Vagina (tissue), 2 donors: ENCODE results near the gene B3GNT4. TPM values are rescaled to one million over a fixed set of nuclear protein-coding genes. Genes with fewer than 3 reads are reported as not detected.

Source experiments
- DNase-seq, 2 donors: peaks; one replicate each; pipeline ENCODE4 v3.0.0-alpha.2; 2017; ENCODE audit errors: extremely low spot score in 2 of 2
- H3K27ac ChIP-seq: fragments of 200-600 bp; sonication (generic); one replicate; pipeline ENCODE4 v1.5.1; 2019
- H3K27me3 ChIP-seq: fragments of 200-600 bp; sonication (generic); one replicate; pipeline ENCODE4 v1.5.1; 2019
- H3K36me3 ChIP-seq, 2 donors: fragments of 200-600 bp; sonication (generic); one replicate each; pipeline ENCODE4 v1.5.1; 2017 to 2019
- H3K4me1 ChIP-seq: fragments of 200-600 bp; sonication (generic); one replicate; pipeline ENCODE4 v1.5.1; 2019
- H3K4me3 ChIP-seq, 2 donors: fragments of 200-600 bp; sonication (generic); 1 replicate in 1 of 2; 2 replicates in 1 of 2; pipeline ENCODE4 v1.5.1; 2016 to 2019
- H3K9me3 ChIP-seq: fragments of 200-600 bp; sonication (generic); one replicate; pipeline ENCODE4 v1.5.1; 2019
- CTCF ChIP-seq, 3 experiments: fragments of 450-650 bp in 2 of 3; fragments of 200-600 bp in 1 of 3; sonication (generic) in 1 of 3; IDR thresholded peaks; one replicate each; pipeline ENCODE4 v1.5.1; 2017 to 2019; ENCODE audit warnings: antibody characterized with exemption in 3 of 3, mild to moderate bottlenecking in 2 of 3, moderate library complexity in 2 of 3
- POLR2A ChIP-seq, 2 donors: fragments of 450-650 bp; IDR thresholded peaks; one replicate each; pipeline ENCODE4 v1.6.1; 2017; ENCODE audit warnings: antibody characterized with exemption in 2 of 2, mild to moderate bottlenecking in 2 of 2, moderate library complexity in 2 of 2
- POLR2AphosphoS5 ChIP-seq, 2 donors: sonication (generic); formaldehyde crosslinking; IDR thresholded peaks; one replicate each; pipeline ENCODE4 v1.9.0; 2017; ENCODE audit warnings: antibody characterized with exemption in 2 of 2, mild to moderate bottlenecking in 2 of 2, low read depth in 1 of 2; ENCODE audit not compliant: insufficient read depth in 1 of 2
- intact Hi-C: fragments of 100-400 bp; cut with DNase I; formaldehyde crosslinking; loops from one replicate; pipeline ENCODE4 v1.15.1; 2023
- total RNA-seq: library from RNA; depleted of rRNA; stranded (reverse); fragments of >200 nt; gene quantifications from one replicate; pipeline ENCODE4 v1.2.3, GENCODE V29; 2016

B3GNT4 gene
- total RNA-seq, 1 donor from 2014 or later, result 2.9 TPM

- DNase-seq, result no peak
- Histone ChIP-seq H3K27me3 (no peaks in the 10 kb centered on the region), H3K4me3 (no peak overlapping the region), H3K4me1 (no peaks in the 10 kb centered on the region), H3K27ac (no peak overlapping the region), H3K36me3 (no peaks in the 10 kb centered on the region), H3K9me3 (no peaks in the 10 kb centered on the region)
- TF ChIP-seq POLR2A (IDR thresholded peaks at IDR 0.05) (no peak), CTCF (IDR thresholded peaks at IDR 0.05) (no peak), POLR2AphosphoS5 (IDR thresholded peaks at IDR 0.05; ENCODE audit: insufficient read depth in 1 of 2, low read depth in 1 of 2) (no peak)
- intact Hi-C loops, result no loop called here
Measured at GRCh38 chr12:122161682-122162081, 41.8 kb upstream of the B3GNT4 start.

GRCh38 chr12:122162976-122163375, 40.5 kb upstream of the B3GNT4 start:
- DNase-seq, result no peak
- Histone ChIP-seq H3K36me3 (no peaks in the 10 kb centered on the region), H3K27ac (no peak overlapping the region), H3K4me1 (no peaks in the 10 kb centered on the region), H3K9me3 (no peaks in the 10 kb centered on the region), H3K4me3 (no peak overlapping the region), H3K27me3 (no peaks in the 10 kb centered on the region)
- TF ChIP-seq CTCF (IDR thresholded peaks at IDR 0.05) (no peak), POLR2AphosphoS5 (IDR thresholded peaks at IDR 0.05; ENCODE audit: insufficient read depth in 1 of 2, low read depth in 1 of 2) (no peak), POLR2A (IDR thresholded peaks at IDR 0.05) (no peak)
- intact Hi-C loops, result no loop called here

GRCh38 chr12:122166422-122167349, 36.8 kb upstream of the B3GNT4 start:
- no peaks in the 10 kb centered on the region for H3K9me3 ChIP-seq
- no peak for DNase-seq
- no peak overlapping the region for H3K27ac ChIP-seq
- TF ChIP-seq POLR2A (IDR thresholded peaks at IDR 0.05) (no peak), CTCF (IDR thresholded peaks at IDR 0.05) (no peak), POLR2AphosphoS5 (IDR thresholded peaks at IDR 0.05; ENCODE audit: insufficient read depth in 1 of 2, low read depth in 1 of 2) (no peak)
- no peak overlapping the region for H3K4me3 ChIP-seq
- H3K36me3 ChIP-seq, result no peaks in the 10 kb centered on the region
- H3K27me3 ChIP-seq, result no peaks in the 10 kb centered on the region
- no peaks in the 10 kb centered on the region for H3K4me1 ChIP-seq
- intact Hi-C loops, result no loop called here

- no peaks in the 10 kb centered on the region for H3K36me3 ChIP-seq
- H3K4me1 ChIP-seq, result no peaks in the 10 kb centered on the region
- no peaks in the 10 kb centered on the region for H3K9me3 ChIP-seq
- no peak overlapping the region for H3K4me3 ChIP-seq
- DNase-seq, result no peak
- no peaks in the 10 kb centered on the region for H3K27me3 ChIP-seq
- H3K27ac ChIP-seq, result no peak overlapping the region
- TF ChIP-seq CTCF (IDR thresholded peaks at IDR 0.05) (no peak), POLR2AphosphoS5 (IDR thresholded peaks at IDR 0.05; ENCODE audit: insufficient read depth in 1 of 2, low read depth in 1 of 2) (no peak), POLR2A (IDR thresholded peaks at IDR 0.05) (no peak)
- intact Hi-C loops, result no loop called here
Measured at GRCh38 chr12:122167356-122167925, 36.1 kb upstream of the B3GNT4 start.

- Histone ChIP-seq H3K4me3 (no peak overlapping the region), H3K27me3 (no peaks in the 10 kb centered on the region), H3K36me3 (no peaks in the 10 kb centered on the region), H3K9me3 (no peaks in the 10 kb centered on the region), H3K27ac (no peak overlapping the region), H3K4me1 (no peaks in the 10 kb centered on the region)
- DNase-seq, result no peak
- no peak for TF ChIP-seq POLR2AphosphoS5 (IDR thresholded peaks at IDR 0.05; ENCODE audit: insufficient read depth in 1 of 2, low read depth in 1 of 2)
- no peak for TF ChIP-seq CTCF (IDR thresholded peaks at IDR 0.05)
- TF ChIP-seq POLR2A (IDR thresholded peaks at IDR 0.05), result no peak
- intact Hi-C loops, result no loop called here
Measured at GRCh38 chr12:122168492-122168891, 35.0 kb upstream of the B3GNT4 start.
